SK-N-SH treated with all-trans-retinoic acid at 6 μM for 48 hours (cell line): ENCODE results near the gene ANKRD6.

Source experiments
- CSDC2 ChIP-seq: fragments of 250-450 bp; sonication (Bioruptor Pico); IDR thresholded peaks from 2 replicates; pipeline ENCODE4 v1.5.0; 2020; ENCODE audit warnings: mild to moderate bottlenecking, moderate library complexity
- ESRRG ChIP-seq: fragments of 250-450 bp; sonication (Bioruptor Pico); IDR thresholded peaks from 2 replicates; pipeline ENCODE4 v1.6.1; 2021; ENCODE audit warnings: mild to moderate bottlenecking
- ISL1 ChIP-seq: fragments of 250-450 bp; sonication (Bioruptor Pico); IDR thresholded peaks from 2 replicates; pipeline ENCODE4 v2.1.2; 2022; ENCODE audit warnings: mild to moderate bottlenecking, moderate library complexity
- OSR1 ChIP-seq: fragments of 250-450 bp; sonication (Bioruptor Pico); IDR thresholded peaks from 2 replicates; pipeline ENCODE4 v1.8.0; 2022; ENCODE audit warnings: moderate library complexity, mild to moderate bottlenecking, inconsistent platforms
- ZFP3 ChIP-seq: fragments of 250-450 bp; sonication (Bioruptor Pico); IDR thresholded peaks from 2 replicates; pipeline ENCODE4 v1.5.0; 2020; ENCODE audit warnings: mild to moderate bottlenecking, moderate library complexity
- TF ChIP-seq, protein P1 (sequence below): fragments of 250-450 bp; sonication (Bioruptor Pico); IDR thresholded peaks from 2 replicates; pipeline ENCODE4 v1.8.0; 2020; ENCODE audit warnings: mild to moderate bottlenecking, moderate library complexity, borderline replicate concordance

- TF ChIP-seq, protein P1, sequence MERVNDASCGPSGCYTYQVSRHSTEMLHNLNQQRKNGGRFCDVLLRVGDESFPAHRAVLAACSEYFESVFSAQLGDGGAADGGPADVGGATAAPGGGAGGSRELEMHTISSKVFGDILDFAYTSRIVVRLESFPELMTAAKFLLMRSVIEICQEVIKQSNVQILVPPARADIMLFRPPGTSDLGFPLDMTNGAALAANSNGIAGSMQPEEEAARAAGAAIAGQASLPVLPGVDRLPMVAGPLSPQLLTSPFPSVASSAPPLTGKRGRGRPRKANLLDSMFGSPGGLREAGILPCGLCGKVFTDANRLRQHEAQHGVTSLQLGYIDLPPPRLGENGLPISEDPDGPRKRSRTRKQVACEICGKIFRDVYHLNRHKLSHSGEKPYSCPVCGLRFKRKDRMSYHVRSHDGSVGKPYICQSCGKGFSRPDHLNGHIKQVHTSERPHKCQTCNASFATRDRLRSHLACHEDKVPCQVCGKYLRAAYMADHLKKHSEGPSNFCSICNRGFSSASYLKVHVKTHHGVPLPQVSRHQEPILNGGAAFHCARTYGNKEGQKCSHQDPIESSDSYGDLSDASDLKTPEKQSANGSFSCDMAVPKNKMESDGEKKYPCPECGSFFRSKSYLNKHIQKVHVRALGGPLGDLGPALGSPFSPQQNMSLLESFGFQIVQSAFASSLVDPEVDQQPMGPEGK (CRISPR knock-in tag), result no peak
- TF ChIP-seq ESRRG (CRISPR knock-in tag), result no peak
- no peak for TF ChIP-seq ZFP3
- TF ChIP-seq OSR1 (CRISPR knock-in tag), result no peak
- no peak for TF ChIP-seq CSDC2 (CRISPR knock-in tag)
- no peak for TF ChIP-seq ISL1 (CRISPR knock-in tag)
These were observed 16.2 kb upstream of the ANKRD6 start for GRCh38 chr6:89416796-89417195.
